Psoas muscle (tissue), 8 donors: ENCODE data around the gene JUP. TPM values are rescaled to one million over a fixed set of nuclear protein-coding genes. Genes with fewer than 3 reads are reported as not detected.

Experiments used
- ATAC-seq, 4 donors: fragments of 200-7000 bp; cut with Tn5 transposase; one replicate each; pipeline ENCODE4 v1.9.1; 2020; ENCODE audit warnings: moderate library complexity in 3 of 4, mild to moderate bottlenecking in 2 of 4
- DNase-seq, 2 donors: peaks; one replicate each; pipeline ENCODE4 v3.0.0-alpha.2; 2020
- H3K27ac ChIP-seq: fragments of 200-600 bp; one replicate; pipeline ENCODE4 v1.8.0; 2022
- H3K27me3 ChIP-seq, 3 donors: fragments of 200-600 bp in 1 of 3; one replicate each; pipeline versions ENCODE4 v1.6.1 to v1.8.0; 2013 to 2022; ENCODE audit warnings: low read length in 2 of 3, mild to moderate bottlenecking in 2 of 3, moderate library complexity in 1 of 3; ENCODE audit not compliant: insufficient read depth in 3 of 3
- H3K36me3 ChIP-seq, 2 donors: fragments of 200-600 bp in 1 of 2; one replicate each; pipeline versions ENCODE4 v1.6.1 to v1.8.0; 2013 to 2022; ENCODE audit warnings: low read depth in 1 of 2, mild to moderate bottlenecking in 1 of 2, moderate library complexity in 1 of 2; ENCODE audit not compliant: insufficient read depth in 1 of 2
- H3K4me1 ChIP-seq: fragments of 200-600 bp; one replicate; pipeline ENCODE4 v1.8.0; 2022
- H3K4me3 ChIP-seq: fragments of 200-600 bp; one replicate; pipeline ENCODE4 v1.8.0; 2022; ENCODE audit warnings: mild to moderate bottlenecking
- H3K9me3 ChIP-seq: fragments of 200-600 bp; one replicate; pipeline ENCODE4 v1.8.0; 2022
- CTCF ChIP-seq: fragments of 200-600 bp; IDR thresholded peaks from one replicate; pipeline ENCODE4 v1.8.0; 2022; ENCODE audit warnings: antibody characterized with exemption
- WGBS, 3 donors: extraction: QIAGEN DNeasy Blood & Tissue Kit; methylation state at CpG; one replicate each; pipeline versions ENCODE4 v1.1.6 to v1.1.7; 2013; 5-methylcytosine and 5-hydroxymethylcytosine counted together
- intact Hi-C, 2 donors: fragments of 100-400 bp; cut with DNase I; formaldehyde crosslinking; loops; one replicate each; pipeline versions ENCODE4 v1.11.0 to v1.14.2; 2022
- polyA plus RNA-seq, 3 donors: library from polyadenylated mRNA; stranded (reverse); fragments of 200-250 nt; gene quantifications; one replicate each; pipeline ENCODE4 v1.2.3, GENCODE V29; 2013
- total RNA-seq, 4 donors: library from RNA; stranded (reverse); fragmentation: NEBNext Ultra II Directional in 2 of 4; extraction: Animal tissue kit (Norgen Biotek cat#: 25700) in 2 of 4; gene quantifications; one replicate each; pipeline versions ENCODE4 v1.2.1 to v1.2.4, GENCODE V29; 2021 to 2023
- donor health status: healthy with polysubstance abuse.
- donor health status: DM: no; HTN: no; CAD: no; lungs with moderate emphysema.
- donor health status: Bipolar disorder and iron deficiency.
- donor health status: healthy.
- donor health status: DM: yes; HTN: yes; CAD: no.
- donor health status: DM: no; HTN: no; CAD: no.
- donor health status: DM: no; HTN: no; CAD: no.
- donor health status: DM: yes; HTN: yes; CAD: no.

JUP gene
- total and polyA plus RNA-seq, 7 donors, result 9.4 to 55.0 (median 30.3) TPM

- Histone ChIP-seq H3K27ac (peak overlapping the region; percentile 83), H3K27me3 (no peaks in the 10 kb centered on the region), H3K9me3 (no peaks in the 10 kb centered on the region), H3K4me1 (peaks cover 36% of the 10 kb centered on the region), H3K4me3 (no peak overlapping the region), H3K36me3 (no peaks in the 10 kb centered on the region)
- ATAC-seq (no peak), DNase-seq (no peak)
- intact Hi-C loops, result no loop called here
- 27 to 37% (median 28%) methylated on average over 4 of the region's 4 CpGs for WGBS, 3 donors
- no peak for TF ChIP-seq CTCF
Observed at GRCh38 chr17:41787021-41787418, 509 bp upstream of the JUP start.

- ATAC-seq, result no peak
- Histone ChIP-seq H3K27me3 (no peaks in the 10 kb centered on the region), H3K36me3 (no peaks in the 10 kb centered on the region), H3K4me3 (peak overlapping the region; percentile 90), H3K4me1 (peaks cover 46% of the 10 kb centered on the region), H3K9me3 (no peaks in the 10 kb centered on the region), H3K27ac (peak overlapping the region; percentile 83)
- no peak for TF ChIP-seq CTCF
- intact Hi-C loops, result no loop called here
- WGBS, 3 donors, result 0 to 2% (median 1%) methylated on average over 8 to 22 of the region's 22 CpGs
- peak in 1 of 2 donors; percentile 74 for DNase-seq
Observed at GRCh38 chr17:41785859-41786226, 668 bp downstream of the JUP start.

- DNase-seq, result peak in 1 of 2 donors; percentile 68
- Histone ChIP-seq H3K27ac (peak overlapping the region; percentile 83), H3K27me3 (no peaks in the 10 kb centered on the region), H3K4me3 (peak overlapping the region; percentile 90), H3K4me1 (peaks cover 46% of the 10 kb centered on the region), H3K9me3 (no peaks in the 10 kb centered on the region), H3K36me3 (no peaks in the 10 kb centered on the region)
- no peak for TF ChIP-seq CTCF
- 8 to 26% (median 11%) methylated on average over 13 of the region's 13 CpGs for WGBS, 3 donors
- intact Hi-C loops, result no loop called here
- no peak for ATAC-seq
Observed at GRCh38 chr17:41785091-41785858, 1.2 kb downstream of the JUP start.

DNA sequence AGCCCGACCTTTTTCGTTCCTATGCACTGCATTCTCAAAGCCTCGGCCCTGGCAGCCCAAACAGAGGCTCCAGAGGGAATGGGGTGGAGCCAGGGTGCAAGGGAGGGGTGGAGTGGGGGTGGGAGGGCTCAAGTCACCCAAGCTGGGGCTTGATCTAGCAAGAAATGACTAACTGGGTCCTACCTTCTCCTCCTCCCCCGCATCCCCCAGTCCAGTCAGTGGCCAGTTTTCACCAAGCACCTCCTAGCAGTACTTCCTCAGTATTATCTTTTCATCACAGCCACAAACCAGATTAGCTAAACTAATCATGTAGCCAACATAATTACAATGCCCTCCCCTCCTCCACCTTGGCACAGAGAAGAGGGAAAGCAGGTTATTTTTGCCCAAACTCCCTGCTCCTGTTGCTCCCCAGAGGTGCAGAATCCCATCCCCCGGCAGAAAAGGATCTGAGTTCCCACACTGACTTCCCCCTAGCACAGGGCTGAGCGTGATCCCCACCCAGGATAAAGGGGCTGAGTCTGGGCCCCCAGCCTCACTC, 2.2 kb downstream of the JUP start:
- peak in 1 of 4 donors; percentile 14 for ATAC-seq
- H3K36me3 ChIP-seq, result no peaks in the 10 kb centered on the region
- no peak for TF ChIP-seq CTCF
- peaks cover 53% of the 10 kb centered on the region for H3K4me1 ChIP-seq
- 24 to 40% (median 24%) methylated on average over 6 of the region's 6 CpGs for WGBS, 3 donors
- no peaks in the 10 kb centered on the region for H3K9me3 ChIP-seq
- intact Hi-C loops, result no loop called here
- no peaks in the 10 kb centered on the region for H3K27me3 ChIP-seq
- H3K4me3 ChIP-seq, result peak overlapping the region; percentile 90
- peak in 1 of 2 donors; percentile 73 for DNase-seq
- H3K27ac ChIP-seq, result peak overlapping the region; percentile 83
